CD1c-positive myeloid dendritic cell (primary cell): ENCODE measurements around the gene PPP1R1B.
A peak's percentile ranks its signal among the peaks of the same experiment; 100 is the strongest.

Experiments used
- DNase-seq: peaks from one replicate; pipeline ENCODE4 v3.0.0-alpha.2; 2016; ENCODE audit errors: extremely low spot score

PPP1R1B gene

DNA sequence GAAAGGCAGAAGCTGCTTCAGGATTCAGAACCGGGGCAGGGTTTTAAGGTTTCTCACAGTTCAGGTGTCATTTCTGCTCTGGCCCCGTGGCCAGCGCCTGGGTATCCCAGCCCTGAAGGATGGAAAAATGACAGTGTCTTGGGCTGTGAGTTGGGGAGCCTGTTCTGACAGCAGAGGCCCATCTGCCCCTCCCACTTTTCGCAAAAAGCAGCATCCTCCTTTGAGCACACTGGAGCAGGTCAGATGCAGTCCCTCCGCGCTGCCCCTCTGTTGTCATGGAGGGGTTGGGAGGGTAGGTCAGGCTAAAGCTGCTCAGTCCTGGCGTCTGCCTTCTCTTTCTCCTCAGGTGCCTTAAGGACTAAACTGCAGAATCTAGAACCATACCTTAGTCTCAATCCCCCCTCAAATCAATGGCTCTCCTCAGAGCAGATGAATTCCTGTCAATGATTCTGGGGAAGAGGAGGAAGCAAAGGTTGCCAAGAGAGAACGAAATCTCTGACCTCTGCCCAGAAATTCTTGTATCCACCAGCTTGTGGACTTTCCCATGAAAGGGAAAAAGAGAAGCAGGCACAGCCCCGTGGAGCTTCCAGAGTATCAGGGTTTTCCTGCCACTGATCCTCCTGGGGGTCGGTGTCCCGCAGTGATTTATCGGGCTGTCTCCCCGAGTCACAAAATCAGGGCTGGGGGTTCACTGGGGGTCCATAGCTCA is 26.3 kb upstream of the PPP1R1B start:
- no peak for DNase-seq

- DNase-seq = no peak
These were observed 25.7 kb upstream of the PPP1R1B start for GRCh38 chr17:39600997-39601597.

- no peak for DNase-seq
These were observed 24.8 kb upstream of the PPP1R1B start for GRCh38 chr17:39601758-39602532.

GRCh38 chr17:39602533-39603303 is 24.0 kb upstream of the PPP1R1B start:
- no peak for DNase-seq

DNA sequence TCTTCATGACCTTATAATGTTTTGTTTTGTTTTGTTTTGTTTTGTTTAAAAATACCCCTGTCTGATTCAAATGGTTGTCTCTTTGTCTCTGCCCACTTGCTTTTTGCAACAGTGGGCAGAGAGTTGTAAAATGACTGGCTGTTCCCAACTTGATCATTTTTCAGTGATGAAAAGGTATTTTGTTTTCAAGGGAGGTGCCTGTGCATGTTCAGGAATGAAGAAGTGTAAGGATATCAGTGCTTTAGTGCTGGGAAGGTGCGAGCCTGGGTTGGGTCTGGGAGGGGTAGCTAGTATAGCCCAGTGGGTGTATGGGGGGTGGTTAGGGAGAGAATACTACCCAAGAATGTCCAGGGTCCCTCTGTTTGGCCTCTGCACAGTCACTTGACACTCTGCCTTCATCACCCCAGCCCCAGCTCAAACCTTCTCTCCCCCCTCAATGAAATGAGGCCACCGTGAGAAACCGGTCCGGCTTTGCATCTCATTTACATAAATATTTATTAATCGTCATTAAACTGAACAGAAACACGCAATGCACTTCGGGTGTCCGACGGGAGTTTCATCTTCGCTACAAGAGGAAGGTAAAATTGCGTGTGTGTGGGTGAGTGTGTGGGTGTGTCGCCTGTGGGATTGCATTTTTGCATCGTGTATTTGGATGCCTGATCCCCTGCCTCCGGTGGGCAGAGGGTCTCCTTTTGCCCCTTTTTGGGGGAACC is 23.3 kb upstream of the PPP1R1B start:
- DNase-seq = peak; percentile 50

DNA sequence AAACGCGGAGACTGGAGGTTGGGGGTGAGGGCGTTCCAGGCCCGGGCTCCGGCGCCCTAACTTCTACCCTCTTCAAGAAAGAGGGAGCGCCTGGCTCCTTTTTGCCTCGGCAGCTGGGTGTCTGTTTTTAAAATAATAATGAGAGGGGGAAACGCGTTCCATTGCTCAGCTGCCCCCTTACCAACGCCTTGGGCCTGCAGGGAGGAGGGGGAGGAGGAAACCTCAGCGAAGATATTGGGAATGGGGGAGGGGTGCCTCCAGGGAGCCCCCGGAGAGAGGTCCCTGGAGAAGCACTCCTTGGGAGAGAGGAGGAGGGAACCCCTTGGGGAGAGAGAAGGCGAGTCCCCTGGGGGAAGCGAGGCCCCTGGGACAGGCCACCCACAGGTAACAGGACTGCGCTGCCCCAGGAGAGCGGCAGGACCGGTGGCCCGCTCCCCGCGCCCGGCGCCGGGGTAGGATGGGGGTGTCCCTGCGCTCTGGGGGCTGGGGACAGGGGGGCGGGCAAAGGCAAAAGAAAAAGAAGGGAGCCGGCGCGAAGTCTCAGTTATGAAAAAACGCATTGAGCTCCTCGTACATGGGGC is 21.8 kb upstream of the PPP1R1B start:
- no peak for DNase-seq

GRCh38 chr17:39605492-39606433 is 21.0 kb upstream of the PPP1R1B start:
- DNase-seq = no peak

GRCh38 chr17:39606434-39607056 is 20.2 kb upstream of the PPP1R1B start:
- DNase-seq = no peak

- no peak for DNase-seq
These were observed 19.5 kb upstream of the PPP1R1B start for GRCh38 chr17:39607057-39607850.

DNA sequence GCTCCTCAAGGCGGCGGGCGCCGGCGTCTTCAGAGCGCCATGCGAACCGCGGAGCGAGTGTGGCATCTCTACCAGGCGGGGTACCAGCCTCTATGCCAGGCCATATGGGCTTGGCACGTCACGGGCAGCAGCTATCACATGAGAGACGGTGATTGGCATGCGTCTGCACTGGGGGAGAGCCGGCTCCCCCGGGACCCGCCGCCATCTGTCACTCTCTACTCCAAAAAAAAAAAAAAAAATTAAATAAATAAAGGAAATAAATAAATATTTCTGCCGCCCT is 19.0 kb upstream of the PPP1R1B start, which contains the start of gene NEUROD2:
NEUROD2 (minus strand) TSS at position 70 of the 280 bp plus-strand sequence. CDS start 1,321 bp downstream, outside the sequence.
- no peak for DNase-seq

DNA sequence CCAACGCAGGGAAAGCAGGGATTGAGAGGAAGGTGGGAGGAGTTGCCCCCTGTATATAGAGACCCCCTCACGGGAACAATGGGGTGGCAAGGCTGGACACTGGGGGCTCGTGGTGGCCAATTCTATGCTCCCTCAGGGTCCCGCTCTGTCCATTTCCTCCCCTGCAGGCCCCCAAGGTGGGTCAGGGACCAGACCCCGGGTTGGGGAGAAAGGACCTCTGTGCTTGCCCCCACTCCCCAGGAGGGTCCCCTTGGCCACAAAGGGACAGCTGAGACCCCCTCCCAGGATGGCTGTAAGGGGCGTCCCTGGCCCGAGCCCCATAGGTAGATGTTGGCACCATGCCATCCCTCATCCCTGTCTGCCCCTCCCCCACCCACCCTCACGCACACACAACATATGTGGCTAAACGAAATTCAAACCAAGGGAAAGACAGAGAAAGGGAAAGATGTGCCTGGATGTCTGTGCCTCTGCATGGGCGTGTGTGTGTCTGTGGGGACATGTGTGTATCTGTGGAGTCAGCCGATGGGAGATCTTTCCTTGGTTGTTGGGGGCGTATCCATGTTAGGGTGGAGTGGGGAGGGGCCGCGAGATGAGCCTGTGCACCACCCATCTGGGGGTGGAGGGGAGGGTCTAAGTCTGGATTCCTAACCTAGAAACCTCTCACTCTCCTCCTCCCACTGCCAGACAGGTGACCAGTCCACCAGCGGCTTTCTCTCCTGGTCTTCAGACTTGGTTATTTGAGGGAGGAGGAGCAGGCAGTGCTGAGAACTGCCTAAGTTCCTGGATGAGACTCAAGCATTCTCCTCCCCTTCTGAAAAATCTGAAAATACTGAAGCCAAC is 18.4 kb upstream of the PPP1R1B start:
- DNase-seq = no peak

GRCh38 chr17:39609416-39610025 is 17.2 kb upstream of the PPP1R1B start:
- DNase-seq = no peak

GRCh38 chr17:39611401-39612112 is 15.2 kb upstream of the PPP1R1B start:
- no peak for DNase-seq

DNA sequence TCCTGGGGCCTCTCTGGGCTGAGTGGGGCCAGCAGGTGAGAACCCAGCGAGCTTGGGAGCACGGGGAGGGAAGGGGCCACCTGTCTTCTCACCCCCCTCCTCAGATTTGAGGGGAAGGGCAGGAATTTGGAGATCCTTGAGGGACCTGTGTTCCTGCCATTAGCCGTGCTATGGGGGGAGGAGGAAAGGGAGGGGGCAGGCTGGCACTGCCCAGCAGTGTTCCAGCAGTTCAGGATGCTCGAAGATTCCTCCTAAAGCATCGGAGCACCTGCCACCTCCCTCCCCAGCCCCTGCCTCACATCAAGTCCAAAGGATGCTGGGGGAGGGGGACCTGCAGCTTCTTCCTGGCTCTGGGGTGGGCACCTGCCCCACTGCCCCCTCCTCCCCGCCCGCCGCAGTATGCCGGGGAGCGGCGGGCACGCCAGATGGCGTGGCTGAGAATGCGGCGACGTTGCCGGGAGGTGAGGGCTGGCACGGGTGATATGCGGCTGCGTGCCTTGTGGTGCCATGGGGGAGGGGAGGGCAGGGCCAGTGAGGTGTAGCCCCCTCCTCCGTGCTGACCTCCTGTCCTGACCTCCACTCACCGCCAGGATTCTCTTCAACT is 14.4 kb upstream of the PPP1R1B start:
- no peak for DNase-seq

- DNase-seq = no peak
These were observed 13.8 kb upstream of the PPP1R1B start for GRCh38 chr17:39612935-39613464.

- no peak for DNase-seq
These were observed 12.1 kb upstream of the PPP1R1B start for GRCh38 chr17:39614545-39615157.
